B cell (primary cell): Measurements from ENCODE around the gene USP46.

ENCODE experiments used
- EZH2 ChIP-seq: IDR thresholded peaks from 2 replicates; pipeline ENCODE4 v1.6.1; 2012; ENCODE audit warnings: borderline replicate concordance, low read depth, mild to moderate bottlenecking, moderate library complexity, low read length; ENCODE audit not compliant: insufficient read depth, poor library complexity, severe bottlenecking
- TF ChIP-seq, protein P1 (sequence below): fragments of 200-600 bp; IDR thresholded peaks from one replicate; pipeline ENCODE4 v1.8.0; 2022; ENCODE audit warnings: antibody characterized with exemption, mild to moderate bottlenecking

DNA sequence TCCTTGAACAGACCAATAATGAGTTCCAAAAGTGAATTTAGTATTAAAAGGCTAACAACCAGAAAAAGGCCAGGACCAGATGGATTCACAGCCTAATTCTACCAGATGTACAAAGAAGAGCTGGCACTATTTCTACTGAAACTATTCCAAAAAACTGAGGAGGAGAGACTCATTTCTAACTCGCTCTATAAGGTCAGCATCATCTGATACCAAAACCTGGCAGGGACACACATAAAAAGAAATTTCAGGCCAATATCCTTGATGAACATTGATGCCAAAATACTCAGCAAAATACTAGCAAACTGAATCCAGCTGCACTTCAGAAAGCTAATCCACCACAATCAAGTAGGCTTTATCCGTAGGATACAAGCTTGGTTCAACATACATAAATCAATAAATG is 35.8 kb upstream of the USP46 start:
- TF ChIP-seq, protein P1, sequence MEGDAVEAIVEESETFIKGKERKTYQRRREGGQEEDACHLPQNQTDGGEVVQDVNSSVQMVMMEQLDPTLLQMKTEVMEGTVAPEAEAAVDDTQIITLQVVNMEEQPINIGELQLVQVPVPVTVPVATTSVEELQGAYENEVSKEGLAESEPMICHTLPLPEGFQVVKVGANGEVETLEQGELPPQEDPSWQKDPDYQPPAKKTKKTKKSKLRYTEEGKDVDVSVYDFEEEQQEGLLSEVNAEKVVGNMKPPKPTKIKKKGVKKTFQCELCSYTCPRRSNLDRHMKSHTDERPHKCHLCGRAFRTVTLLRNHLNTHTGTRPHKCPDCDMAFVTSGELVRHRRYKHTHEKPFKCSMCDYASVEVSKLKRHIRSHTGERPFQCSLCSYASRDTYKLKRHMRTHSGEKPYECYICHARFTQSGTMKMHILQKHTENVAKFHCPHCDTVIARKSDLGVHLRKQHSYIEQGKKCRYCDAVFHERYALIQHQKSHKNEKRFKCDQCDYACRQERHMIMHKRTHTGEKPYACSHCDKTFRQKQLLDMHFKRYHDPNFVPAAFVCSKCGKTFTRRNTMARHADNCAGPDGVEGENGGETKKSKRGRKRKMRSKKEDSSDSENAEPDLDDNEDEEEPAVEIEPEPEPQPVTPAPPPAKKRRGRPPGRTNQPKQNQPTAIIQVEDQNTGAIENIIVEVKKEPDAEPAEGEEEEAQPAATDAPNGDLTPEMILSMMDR = no peak
- TF ChIP-seq EZH2 = no peak
